ENCODE results near the gene IPO9.
"Not testable (repeated sequence)": the region's sequence is repeated elsewhere in the genome, so short reads cannot be mapped to it uniquely, and the experiment has no call there.

Gene IPO9

GRCh38 chr1:201889090-201889968 is 60.4 kb downstream of the IPO9 start:
- DNase-seq: no peak

GRCh38 chr1:201890223-201890622 is 61.3 kb downstream of the IPO9 start:
- DNase-seq: no peak

GRCh38 chr1:201890806-201891450 is 62.0 kb downstream of the IPO9 start:
- DNase-seq: no peak

GRCh38 chr1:201891451-201892045 is 62.6 kb downstream of the IPO9 start:
- DNase-seq: no peak

GRCh38 chr1:201892211-201892610 is 63.3 kb downstream of the IPO9 start:
- DNase-seq: no peak

GRCh38 chr1:201893431-201893830 is 64.5 kb downstream of the IPO9 start:
- no peak for DNase-seq

- no peak for DNase-seq
Observed at GRCh38 chr1:201894343-201895119, 65.6 kb downstream of the IPO9 start.

GRCh38 chr1:201895120-201895665 is 66.2 kb downstream of the IPO9 start:
- no peak for DNase-seq

- DNase-seq: peak; percentile 40 to 67 (median 57)
Observed at GRCh38 chr1:201895913-201896807, 67.2 kb downstream of the IPO9 start.

GRCh38 chr1:201896951-201897391 is 68.0 kb downstream of the IPO9 start:
- no peak for DNase-seq

GRCh38 chr1:201898240-201898894 is 69.4 kb downstream of the IPO9 start:
- DNase-seq: no peak

- DNase-seq: no peak
Observed at GRCh38 chr1:201898992-201899391, 70.0 kb downstream of the IPO9 start.

GRCh38 chr1:201899683-201900429 is 70.9 kb downstream of the IPO9 start:
- DNase-seq: no peak

- no peak for DNase-seq
Observed at GRCh38 chr1:201900476-201900875, 71.5 kb downstream of the IPO9 start.

- DNase-seq: not testable (repeated sequence)
Observed at GRCh38 chr1:201901036-201901435, 72.1 kb downstream of the IPO9 start.

GRCh38 chr1:201902198-201902597 is 73.2 kb downstream of the IPO9 start:
- DNase-seq: no peak

- DNase-seq: no peak
Observed at GRCh38 chr1:201903135-201903534, 74.2 kb downstream of the IPO9 start.

- no peak for DNase-seq
Observed at GRCh38 chr1:201904579-201904978, 75.6 kb downstream of the IPO9 start.

GRCh38 chr1:201905234-201905890 is 76.4 kb downstream of the IPO9 start:
- no peak for DNase-seq

- no peak for DNase-seq
Observed at GRCh38 chr1:201906336-201906735, 77.4 kb downstream of the IPO9 start.
